ENCODE measurements around the gene BLM.
"Not testable (repeated sequence)": the region's sequence is repeated elsewhere in the genome, so short reads cannot be mapped to it uniquely, and the experiment has no call there.

The BLM gene

GRCh38 chr15:90823455-90823974, 106.4 kb downstream of the BLM start:
- no peak for DNase-seq

- DNase-seq: not testable (repeated sequence)
Observed at GRCh38 chr15:90825115-90825899, 108.2 kb downstream of the BLM start.

GRCh38 chr15:90826206-90826885, 109.2 kb downstream of the BLM start:
- not testable (repeated sequence) for DNase-seq

- no peak for DNase-seq
Observed at GRCh38 chr15:90826886-90827435, 109.8 kb downstream of the BLM start.

GRCh38 chr15:90828111-90828510, 111.0 kb downstream of the BLM start:
- DNase-seq: no peak

- no peak for DNase-seq
Observed at GRCh38 chr15:90829126-90829525, 112.0 kb downstream of the BLM start.

GRCh38 chr15:90829942-90830440, 112.8 kb downstream of the BLM start:
- DNase-seq: no peak

- DNase-seq: no peak
Observed at GRCh38 chr15:90834626-90835025, 117.5 kb downstream of the BLM start.

- DNase-seq: peak; percentile 54
Observed at GRCh38 chr15:90836296-90836871, 119.2 kb downstream of the BLM start.

GRCh38 chr15:90837094-90837493, 119.9 kb downstream of the BLM start:
- DNase-seq: no peak

GRCh38 chr15:90838139-90838538, 121.0 kb downstream of the BLM start:
- no peak for DNase-seq

- no peak for DNase-seq
Observed at GRCh38 chr15:90838544-90838943, 121.4 kb downstream of the BLM start.

- no peak for DNase-seq
Observed at GRCh38 chr15:90839187-90840071, 122.3 kb downstream of the BLM start.

- no peak for DNase-seq
Observed at GRCh38 chr15:90840157-90840855, 123.2 kb downstream of the BLM start.

GRCh38 chr15:90840954-90841353, 123.8 kb downstream of the BLM start:
- DNase-seq: no peak

GRCh38 chr15:90844696-90845095, 127.5 kb downstream of the BLM start:
- DNase-seq: no peak

GRCh38 chr15:90845201-90845949, 128.2 kb downstream of the BLM start:
- peak; percentile 28 for DNase-seq

GRCh38 chr15:90849424-90849823, 132.3 kb downstream of the BLM start:
- not testable (repeated sequence) for DNase-seq

GRCh38 chr15:90851114-90851513, 134.0 kb downstream of the BLM start:
- DNase-seq: no peak

GRCh38 chr15:90851940-90852339, 134.8 kb downstream of the BLM start:
- DNase-seq: no peak

- DNase-seq: no peak
Observed at GRCh38 chr15:90855139-90855538, 138.0 kb downstream of the BLM start.
